Measurements from ENCODE around the gene PAXX.

PAXX gene

DNA sequence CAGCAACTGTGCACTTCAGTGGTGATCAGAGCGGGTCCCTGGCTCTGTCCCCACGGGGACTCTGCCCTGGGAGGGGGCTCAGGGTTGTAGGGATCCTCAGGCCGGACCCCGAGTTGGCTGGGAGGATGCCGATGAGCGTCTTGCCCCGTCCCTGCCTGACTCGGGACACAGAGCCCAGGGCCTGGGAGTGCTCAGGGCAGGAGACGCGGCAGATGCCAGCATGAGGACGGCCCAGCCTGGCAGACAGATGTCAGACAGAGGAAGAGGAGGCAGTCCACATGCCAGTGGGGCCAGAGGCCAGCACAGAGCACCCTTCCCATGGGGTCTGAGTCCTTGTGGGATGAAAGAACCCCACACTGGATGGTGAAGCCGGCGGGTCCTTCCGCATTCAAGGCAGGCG is 28.9 kb upstream of the PAXX start:
- no peak for DNase-seq (ENCODE audit: low read depth in 1 of 2, low spot score in 1 of 2)
- Histone ChIP-seq H3K4me3 (replicated peaks; ENCODE audit: insufficient read depth, low read length) (no peak overlapping the region), H3K27me3 (ENCODE audit: insufficient read depth, poor library complexity, severe bottlenecking) (no peaks in the 10 kb centered on the region), H3K27ac (replicated peaks) (no peak overlapping the region)
- TF ChIP-seq, protein P1, sequence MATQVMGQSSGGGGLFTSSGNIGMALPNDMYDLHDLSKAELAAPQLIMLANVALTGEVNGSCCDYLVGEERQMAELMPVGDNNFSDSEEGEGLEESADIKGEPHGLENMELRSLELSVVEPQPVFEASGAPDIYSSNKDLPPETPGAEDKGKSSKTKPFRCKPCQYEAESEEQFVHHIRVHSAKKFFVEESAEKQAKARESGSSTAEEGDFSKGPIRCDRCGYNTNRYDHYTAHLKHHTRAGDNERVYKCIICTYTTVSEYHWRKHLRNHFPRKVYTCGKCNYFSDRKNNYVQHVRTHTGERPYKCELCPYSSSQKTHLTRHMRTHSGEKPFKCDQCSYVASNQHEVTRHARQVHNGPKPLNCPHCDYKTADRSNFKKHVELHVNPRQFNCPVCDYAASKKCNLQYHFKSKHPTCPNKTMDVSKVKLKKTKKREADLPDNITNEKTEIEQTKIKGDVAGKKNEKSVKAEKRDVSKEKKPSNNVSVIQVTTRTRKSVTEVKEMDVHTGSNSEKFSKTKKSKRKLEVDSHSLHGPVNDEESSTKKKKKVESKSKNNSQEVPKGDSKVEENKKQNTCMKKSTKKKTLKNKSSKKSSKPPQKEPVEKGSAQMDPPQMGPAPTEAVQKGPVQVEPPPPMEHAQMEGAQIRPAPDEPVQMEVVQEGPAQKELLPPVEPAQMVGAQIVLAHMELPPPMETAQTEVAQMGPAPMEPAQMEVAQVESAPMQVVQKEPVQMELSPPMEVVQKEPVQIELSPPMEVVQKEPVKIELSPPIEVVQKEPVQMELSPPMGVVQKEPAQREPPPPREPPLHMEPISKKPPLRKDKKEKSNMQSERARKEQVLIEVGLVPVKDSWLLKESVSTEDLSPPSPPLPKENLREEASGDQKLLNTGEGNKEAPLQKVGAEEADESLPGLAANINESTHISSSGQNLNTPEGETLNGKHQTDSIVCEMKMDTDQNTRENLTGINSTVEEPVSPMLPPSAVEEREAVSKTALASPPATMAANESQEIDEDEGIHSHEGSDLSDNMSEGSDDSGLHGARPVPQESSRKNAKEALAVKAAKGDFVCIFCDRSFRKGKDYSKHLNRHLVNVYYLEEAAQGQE (IDR thresholded peaks at IDR 0.05; ENCODE audit: insufficient replicate concordance, low read depth) = no peak
- TF ChIP-seq, protein P2, sequence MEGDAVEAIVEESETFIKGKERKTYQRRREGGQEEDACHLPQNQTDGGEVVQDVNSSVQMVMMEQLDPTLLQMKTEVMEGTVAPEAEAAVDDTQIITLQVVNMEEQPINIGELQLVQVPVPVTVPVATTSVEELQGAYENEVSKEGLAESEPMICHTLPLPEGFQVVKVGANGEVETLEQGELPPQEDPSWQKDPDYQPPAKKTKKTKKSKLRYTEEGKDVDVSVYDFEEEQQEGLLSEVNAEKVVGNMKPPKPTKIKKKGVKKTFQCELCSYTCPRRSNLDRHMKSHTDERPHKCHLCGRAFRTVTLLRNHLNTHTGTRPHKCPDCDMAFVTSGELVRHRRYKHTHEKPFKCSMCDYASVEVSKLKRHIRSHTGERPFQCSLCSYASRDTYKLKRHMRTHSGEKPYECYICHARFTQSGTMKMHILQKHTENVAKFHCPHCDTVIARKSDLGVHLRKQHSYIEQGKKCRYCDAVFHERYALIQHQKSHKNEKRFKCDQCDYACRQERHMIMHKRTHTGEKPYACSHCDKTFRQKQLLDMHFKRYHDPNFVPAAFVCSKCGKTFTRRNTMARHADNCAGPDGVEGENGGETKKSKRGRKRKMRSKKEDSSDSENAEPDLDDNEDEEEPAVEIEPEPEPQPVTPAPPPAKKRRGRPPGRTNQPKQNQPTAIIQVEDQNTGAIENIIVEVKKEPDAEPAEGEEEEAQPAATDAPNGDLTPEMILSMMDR (IDR thresholded peaks at IDR 0.05; ENCODE audit: insufficient read depth, low read length) = no peak
- no peak for TF ChIP-seq GABPA (IDR thresholded peaks at IDR 0.05; ENCODE audit: low read depth)
- TF ChIP-seq SPI1 (IDR thresholded peaks at IDR 0.05; ENCODE audit: borderline replicate concordance, low read depth) = no peak
- no peak for TF ChIP-seq POLR2AphosphoS5 (IDR thresholded peaks at IDR 0.05; ENCODE audit: low read depth)

DNA sequence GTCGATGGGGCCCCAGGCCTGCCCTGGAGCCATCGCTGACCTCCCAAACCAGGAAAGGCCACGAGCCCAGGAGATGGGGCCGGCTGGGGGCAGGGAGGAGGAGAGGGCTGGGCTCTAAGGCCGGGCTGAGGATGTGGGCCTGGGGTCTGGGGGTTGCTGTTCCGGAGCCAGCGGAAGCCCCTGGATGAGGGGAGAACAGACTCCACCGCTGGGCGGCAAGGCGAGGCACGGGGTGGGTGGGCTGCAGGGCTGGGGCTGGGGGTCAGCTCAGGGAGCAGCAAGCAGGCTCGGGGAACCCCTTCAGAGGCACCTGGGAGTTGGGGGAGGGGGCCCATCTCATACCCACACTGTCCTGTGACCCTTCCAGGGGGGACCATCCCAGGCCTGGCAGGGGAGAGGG is 28.5 kb upstream of the PAXX start:
- Histone ChIP-seq H3K27ac (replicated peaks) (no peak overlapping the region), H3K4me3 (replicated peaks; ENCODE audit: insufficient read depth, low read length) (no peak overlapping the region), H3K27me3 (ENCODE audit: insufficient read depth, poor library complexity, severe bottlenecking) (no peaks in the 10 kb centered on the region)
- no peak for DNase-seq (ENCODE audit: low read depth in 1 of 2, low spot score in 1 of 2)
- TF ChIP-seq SPI1 (IDR thresholded peaks at IDR 0.05; ENCODE audit: borderline replicate concordance, low read depth) (no peak), GABPA (IDR thresholded peaks at IDR 0.05; ENCODE audit: low read depth) (no peak)
- TF ChIP-seq, protein P1 (IDR thresholded peaks at IDR 0.05; ENCODE audit: insufficient replicate concordance, low read depth) = no peak
- TF ChIP-seq, protein P2 (IDR thresholded peaks at IDR 0.05; ENCODE audit: insufficient read depth, low read length) = no peak

DNA sequence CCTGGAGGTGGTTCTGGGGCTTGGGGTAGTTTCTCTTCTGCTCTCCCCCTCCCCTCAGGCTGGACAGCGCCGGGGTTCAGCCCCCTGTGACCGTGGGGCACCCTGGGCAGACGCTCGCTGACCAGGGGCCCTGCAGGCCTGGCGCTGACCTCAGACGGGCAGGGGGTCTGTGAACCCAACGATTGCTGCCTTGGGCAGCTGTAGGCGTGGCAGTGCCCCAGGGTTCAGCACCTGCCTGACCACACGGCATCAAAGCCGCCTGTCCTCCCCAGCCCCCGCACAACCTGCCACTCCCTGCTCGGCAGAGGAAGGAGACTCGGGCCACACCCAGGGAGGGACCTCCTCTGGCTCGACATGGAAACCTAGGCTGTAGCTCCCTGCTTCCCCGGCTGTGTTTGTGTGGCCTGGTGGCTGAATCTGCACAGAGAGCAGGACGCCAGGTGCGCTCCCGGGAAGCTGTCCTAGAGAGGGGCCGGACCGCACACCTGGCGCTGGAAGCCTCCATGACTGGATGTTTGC is 28.0 kb upstream of the PAXX start:
- TF ChIP-seq, protein P1 (IDR thresholded peaks at IDR 0.05; ENCODE audit: insufficient replicate concordance, low read depth) = no peak
- TF ChIP-seq, protein P2 (IDR thresholded peaks at IDR 0.05; ENCODE audit: insufficient read depth, low read length) = no peak
- TF ChIP-seq GABPA (IDR thresholded peaks at IDR 0.05; ENCODE audit: low read depth) (no peak), SPI1 (IDR thresholded peaks at IDR 0.05; ENCODE audit: borderline replicate concordance, low read depth) (no peak), POLR2AphosphoS5 (IDR thresholded peaks at IDR 0.05; ENCODE audit: low read depth) (no peak)
- H3K4me3 ChIP-seq (replicated peaks; ENCODE audit: insufficient read depth, low read length) = no peak overlapping the region
- H3K27ac ChIP-seq (replicated peaks) = no peak overlapping the region
- DNase-seq (ENCODE audit: low read depth in 1 of 2, low spot score in 1 of 2) = no peak
- no peaks in the 10 kb centered on the region for H3K27me3 ChIP-seq (ENCODE audit: insufficient read depth, poor library complexity, severe bottlenecking)

Data from HL-60 (cell line).